ENCODE results near the gene NRXN3. TPM values are rescaled to one million over a fixed set of nuclear protein-coding genes. Genes with fewer than 3 reads are reported as not detected.

The NRXN3 gene
- total and polyA plus RNA-seq, 4 donors: 0.07 to 1.2 (median 0.23) TPM

- no peaks in the 10 kb centered on the region for H3K4me1 ChIP-seq (ENCODE audit: control insufficient read depth in 4 of 4, insufficient read depth in 4 of 4, low read length in 3 of 4)
- WGBS: 57% methylated on average over 3 of the region's 3 CpGs
- no peak overlapping the region for H3K9ac ChIP-seq (ENCODE audit: low read depth in 1 of 2, low read length in 2 of 2)
- H3K4me3 ChIP-seq (ENCODE audit: low read depth in 1 of 3, low read length in 3 of 3): no peak overlapping the region
- DNase-seq (ENCODE audit: low spot score): no peak
- H3K27me3 ChIP-seq (ENCODE audit: control insufficient read depth in 4 of 4, insufficient read depth in 4 of 4, low read length in 3 of 4): no peaks in the 10 kb centered on the region
- no peak for TF ChIP-seq MAX (IDR thresholded peaks at IDR 0.05)
- no peaks in the 10 kb centered on the region for H3K9me3 ChIP-seq (ENCODE audit: control insufficient read depth in 4 of 4, low read length in 3 of 4)
- no peak overlapping the region for H3K27ac ChIP-seq (ENCODE audit: low read depth in 1 of 2, low read length in 2 of 2)
- H3K36me3 ChIP-seq (ENCODE audit: control insufficient read depth in 4 of 4, insufficient read depth in 3 of 4, low read depth in 1 of 4, low read length in 3 of 4): no peaks in the 10 kb centered on the region
Measured at GRCh38 chr14:79062226-79062625, 892.1 kb downstream of the NRXN3 start.

GRCh38 chr14:79064214-79064613 lies 894.0 kb downstream of the NRXN3 start:
- H3K4me3 ChIP-seq (ENCODE audit: low read depth in 1 of 3, low read length in 3 of 3): no peak overlapping the region
- no peak overlapping the region for H3K27ac ChIP-seq (ENCODE audit: low read depth in 1 of 2, low read length in 2 of 2)
- TF ChIP-seq FOXA2 (IDR thresholded peaks at IDR 0.05): no peak
- no peak for TF ChIP-seq SP1 (IDR thresholded peaks at IDR 0.05)
- no peak for TF ChIP-seq MAX (IDR thresholded peaks at IDR 0.05)
- no peak for TF ChIP-seq YY1 (IDR thresholded peaks at IDR 0.05)
- TF ChIP-seq CTCF (IDR thresholded peaks at IDR 0.05; ENCODE audit: low read depth, low read length, missing input control): no peak
- TF ChIP-seq RXRA (IDR thresholded peaks at IDR 0.05): no peak
- no peak for TF ChIP-seq GABPA (IDR thresholded peaks at IDR 0.05 in 1 of 2, conservative IDR thresholded peaks at IDR 0.05 in 1 of 2)
- TF ChIP-seq JUND (IDR thresholded peaks at IDR 0.05): no peak
- no peak for TF ChIP-seq EGR1 (IDR thresholded peaks at IDR 0.05; ENCODE audit: low read depth in 2 of 2)
- no peak for TF ChIP-seq NR2F2 (IDR thresholded peaks at IDR 0.05)
- TF ChIP-seq ATF3 (IDR thresholded peaks at IDR 0.05): no peak
- TF ChIP-seq HNF4A (conservative IDR thresholded peaks at IDR 0.05): no peak
- TF ChIP-seq ZBTB33 (IDR thresholded peaks at IDR 0.05): no peak
- no peak for TF ChIP-seq FOXA1 (IDR thresholded peaks at IDR 0.05)
- TF ChIP-seq TAF1 (conservative IDR thresholded peaks at IDR 0.05): no peak
- TF ChIP-seq RAD21 (IDR thresholded peaks at IDR 0.05): no peak
- no peak for TF ChIP-seq HNF4G (IDR thresholded peaks at IDR 0.05)
- no peak for TF ChIP-seq REST (IDR thresholded peaks at IDR 0.05)
- no peaks in the 10 kb centered on the region for H3K4me1 ChIP-seq (ENCODE audit: control insufficient read depth in 4 of 4, insufficient read depth in 4 of 4, low read length in 3 of 4)
- no peaks in the 10 kb centered on the region for H3K9me3 ChIP-seq (ENCODE audit: control insufficient read depth in 4 of 4, low read length in 3 of 4)
- H3K36me3 ChIP-seq (ENCODE audit: control insufficient read depth in 4 of 4, insufficient read depth in 3 of 4, low read depth in 1 of 4, low read length in 3 of 4): no peaks in the 10 kb centered on the region
- no peak for DNase-seq (ENCODE audit: low spot score)
- H3K27me3 ChIP-seq (ENCODE audit: control insufficient read depth in 4 of 4, insufficient read depth in 4 of 4, low read length in 3 of 4): no peaks in the 10 kb centered on the region
- 58% methylated on average over 2 of the region's 2 CpGs for WGBS
- H3K9ac ChIP-seq (ENCODE audit: low read depth in 1 of 2, low read length in 2 of 2): no peak overlapping the region
